CD4-positive, alpha-beta T cell treated with Interleukin-4 for 4 hours (primary cell): ENCODE measurements around the gene BMP8A.
"Not testable (repeated sequence)": the region's sequence is repeated elsewhere in the genome, so short reads cannot be mapped to it uniquely, and the experiment has no call there.

ENCODE experiments used
- DNase-seq: peaks from one replicate; pipeline ENCODE4 v3.0.0-alpha.2; 2020

The BMP8A gene

DNA sequence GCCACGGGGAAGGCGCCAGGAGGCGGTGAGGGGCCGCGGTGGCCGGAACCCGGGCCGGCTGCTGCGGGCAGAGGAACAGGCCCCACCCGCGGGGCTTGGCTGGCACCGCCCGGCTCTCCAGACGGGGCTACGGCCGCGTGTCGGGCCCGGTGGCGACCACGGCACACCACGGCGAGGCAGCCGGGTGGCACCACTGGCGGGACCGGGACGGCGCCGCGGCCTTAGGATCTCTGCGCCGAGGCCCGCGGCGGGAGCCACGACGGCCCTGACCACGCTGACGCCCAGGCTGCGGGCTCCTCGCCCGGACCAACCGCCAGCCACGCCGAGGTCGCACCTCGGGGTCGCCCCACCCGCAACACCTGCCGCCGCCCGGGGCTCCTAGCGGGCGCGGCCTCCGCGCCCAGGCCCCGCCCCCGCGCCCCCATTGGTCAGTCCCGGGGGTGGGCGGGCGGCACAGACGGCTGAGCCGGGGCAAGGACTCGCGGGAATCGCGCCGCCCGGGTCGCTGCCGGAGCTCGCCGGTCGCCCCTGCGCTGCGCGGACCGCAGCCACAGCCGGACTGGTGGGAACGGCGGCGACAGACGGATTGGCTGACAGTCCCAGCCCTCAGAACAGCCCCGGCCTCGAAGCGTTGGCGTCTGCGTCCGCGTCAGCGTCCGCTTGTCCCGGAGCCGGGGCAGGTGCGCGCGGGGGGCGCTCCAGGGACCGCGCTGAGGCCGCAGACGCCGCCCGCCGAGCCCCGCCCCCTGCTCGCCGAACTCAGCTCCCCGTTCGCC is at the start of gene BMP8A:
TSS of gene BMP8A (plus strand) at position 491 of the 776 bp plus-strand sequence. CDS start 356 bp downstream, outside the sequence.
- peak; percentile 58 for DNase-seq

DNA sequence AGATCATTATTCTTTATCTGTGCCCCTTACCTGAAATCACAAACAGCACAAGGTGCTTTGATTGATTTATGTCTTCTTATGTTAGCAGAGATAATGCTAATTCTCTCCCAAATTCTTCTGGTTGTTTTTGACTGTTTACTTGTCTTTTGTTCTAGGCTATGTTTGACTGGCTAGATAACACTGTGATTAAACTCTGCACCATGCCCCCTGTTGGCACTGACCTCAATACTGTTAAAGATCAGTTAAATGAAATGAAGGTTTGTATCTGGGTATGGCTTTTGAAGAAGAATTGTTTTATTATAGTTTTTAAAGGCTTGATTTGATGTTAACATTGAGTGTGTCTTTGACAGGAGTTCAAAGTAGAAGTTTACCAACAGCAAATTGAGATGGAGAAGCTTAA is 49.6 kb upstream of the BMP8A start:
- no peak for DNase-seq

DNA sequence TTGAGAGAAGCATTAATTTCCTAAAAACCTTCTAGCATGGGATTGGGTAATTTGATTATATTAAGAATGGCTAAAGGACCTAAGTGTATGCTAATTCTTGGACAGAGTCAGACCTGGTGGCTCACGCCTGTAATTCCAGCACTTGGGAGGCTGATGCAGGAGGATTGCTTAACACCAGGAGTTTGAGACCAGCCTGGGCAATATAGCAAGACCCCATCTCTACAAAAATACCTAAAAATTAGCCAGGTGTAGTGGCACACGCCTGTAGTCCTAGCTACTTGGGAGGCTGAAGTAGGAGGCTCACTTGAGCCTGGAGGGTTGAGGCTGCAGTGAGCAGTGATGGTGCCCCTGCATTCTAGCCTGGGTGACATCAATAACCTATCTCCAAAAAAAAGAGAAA is 45.9 kb upstream of the BMP8A start:
- DNase-seq, result no peak

DNA sequence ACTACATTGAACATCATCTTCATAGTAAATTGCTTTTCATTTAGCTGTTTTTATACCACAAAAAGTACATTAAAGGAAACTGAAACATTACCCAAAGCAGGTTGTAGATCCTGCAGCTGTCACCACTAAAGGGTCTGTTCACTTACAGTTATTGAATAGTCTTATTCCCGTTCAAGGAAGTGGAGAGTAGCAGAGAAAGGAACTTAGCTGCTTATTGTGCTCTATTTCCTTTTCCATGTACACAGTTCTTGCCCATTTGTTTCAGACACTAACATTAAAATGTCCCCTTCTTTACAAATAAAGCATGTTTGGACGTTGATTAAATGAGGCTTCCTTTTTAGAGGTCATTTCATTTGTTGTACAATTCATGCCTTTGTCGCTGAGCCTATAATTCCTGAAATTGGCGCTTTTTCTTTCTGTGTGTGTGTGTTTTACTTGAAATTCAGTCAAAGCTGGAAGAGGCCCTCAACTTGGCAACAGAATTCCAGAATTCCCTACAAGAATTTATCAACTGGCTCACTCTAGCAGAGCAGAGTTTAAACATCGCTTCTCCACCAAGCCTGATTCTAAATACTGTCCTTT is 44.4 kb upstream of the BMP8A start:
- DNase-seq, result no peak

DNA sequence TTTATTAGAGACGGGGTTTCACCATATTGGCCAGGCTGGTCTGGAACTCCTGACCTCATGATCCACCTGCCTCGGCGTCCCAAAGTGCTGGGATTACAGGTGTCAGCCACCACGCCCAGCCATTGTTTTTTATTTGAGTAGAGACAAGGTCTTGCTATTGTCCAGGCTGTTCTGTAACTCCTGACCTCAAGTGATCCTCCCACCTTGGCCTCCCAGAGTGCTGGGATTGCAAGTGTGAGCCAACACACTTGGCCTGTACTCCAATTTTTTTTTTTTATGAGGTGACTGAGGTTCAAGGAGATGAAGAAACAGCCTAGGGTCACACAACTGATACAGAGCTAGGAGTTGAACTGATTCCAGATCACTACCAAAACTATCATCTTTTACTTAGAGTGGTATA is 41.4 kb upstream of the BMP8A start:
- not testable (repeated sequence) for DNase-seq

GRCh38 chr1:39450956-39451606 is 40.4 kb upstream of the BMP8A start:
- DNase-seq, result no peak

GRCh38 chr1:39452081-39452480 is 39.4 kb upstream of the BMP8A start:
- no peak for DNase-seq

- no peak for DNase-seq
These were observed 38.9 kb upstream of the BMP8A start for GRCh38 chr1:39452540-39452939.

DNA sequence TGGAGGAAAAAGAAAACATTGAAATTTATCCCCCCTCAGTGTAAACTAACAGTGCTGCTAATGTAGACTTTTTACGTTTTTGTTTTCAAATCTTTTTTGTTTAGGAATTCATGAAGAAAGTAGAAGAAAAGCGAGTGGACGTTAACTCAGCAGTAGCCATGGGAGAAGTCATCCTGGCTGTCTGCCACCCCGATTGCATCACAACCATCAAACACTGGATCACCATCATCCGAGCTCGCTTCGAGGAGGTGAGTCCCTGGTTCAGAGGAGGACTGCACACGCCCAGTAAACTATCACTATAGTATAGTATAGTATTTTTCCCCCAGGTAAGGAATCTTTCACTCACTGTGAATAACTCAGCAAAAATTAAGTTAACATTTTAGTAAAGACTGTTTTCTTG is 37.8 kb upstream of the BMP8A start:
- DNase-seq, result no peak

DNA sequence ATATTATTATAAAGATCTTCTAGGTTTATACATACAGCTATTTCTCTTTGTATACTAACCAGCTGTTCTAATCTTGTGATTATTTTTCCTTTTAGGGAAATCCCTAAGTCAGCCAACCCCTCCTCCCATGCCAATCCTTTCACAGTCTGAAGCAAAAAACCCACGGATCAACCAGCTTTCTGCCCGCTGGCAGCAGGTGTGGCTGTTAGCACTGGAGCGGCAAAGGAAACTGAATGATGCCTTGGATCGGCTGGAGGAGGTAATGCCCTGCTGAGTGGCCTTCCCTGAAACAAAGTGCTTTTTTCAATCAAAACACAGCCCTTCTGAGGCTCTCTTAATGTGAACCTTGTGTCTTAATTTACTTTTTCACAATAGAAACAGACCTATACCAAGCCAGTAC is 32.4 kb upstream of the BMP8A start:
- DNase-seq, result no peak

DNA sequence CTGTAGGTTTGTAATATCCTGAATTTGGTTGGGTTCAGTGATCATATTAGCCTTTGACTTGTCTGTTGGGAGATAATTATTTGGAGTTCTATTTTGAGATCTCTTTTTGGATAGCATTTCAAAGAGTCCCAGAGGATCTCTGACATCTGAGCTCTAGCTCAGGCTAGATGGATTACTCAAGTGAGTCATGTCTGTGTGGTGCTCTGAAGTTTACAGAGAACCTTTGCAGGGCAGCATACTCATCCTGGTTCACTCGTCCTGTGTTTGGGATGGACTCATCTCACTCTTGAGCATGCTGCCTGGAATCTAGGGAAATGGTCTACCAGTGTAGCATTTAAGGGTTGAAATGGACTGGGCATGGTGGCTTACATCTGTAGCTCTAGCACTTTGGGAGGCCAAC is 29.4 kb upstream of the BMP8A start:
- no peak for DNase-seq

GRCh38 chr1:39466413-39467107 is 24.9 kb upstream of the BMP8A start:
- no peak for DNase-seq

DNA sequence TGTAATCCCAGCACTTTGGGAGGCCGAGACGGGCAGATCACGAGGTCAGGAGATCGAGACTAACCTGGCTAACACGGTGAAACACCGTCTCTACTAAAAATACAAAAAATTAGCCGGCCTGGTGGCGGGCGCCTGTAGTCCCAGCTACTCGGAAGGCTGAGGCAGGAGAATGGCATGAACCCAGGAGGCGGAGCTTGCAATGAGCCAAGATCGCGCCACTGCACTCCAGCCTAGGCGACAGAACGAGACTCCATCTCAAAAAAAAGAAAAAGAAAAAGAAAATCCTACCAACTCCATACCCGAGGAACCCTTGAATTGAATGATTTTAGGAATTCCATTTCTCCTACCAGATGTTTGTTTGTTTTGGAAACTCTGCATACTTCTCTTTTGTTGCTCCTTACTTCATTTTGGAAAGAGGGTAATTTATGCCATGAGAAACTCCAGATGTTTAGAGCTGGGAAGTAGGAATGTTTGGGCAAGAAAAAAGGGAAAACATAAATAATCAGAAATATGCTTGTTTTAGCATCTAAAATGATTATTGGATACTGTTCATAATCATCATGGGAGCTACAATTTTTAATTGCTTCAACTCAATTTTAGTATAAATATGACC is 24.2 kb upstream of the BMP8A start:
- DNase-seq, result not testable (repeated sequence)

- no peak for DNase-seq
These were observed 22.3 kb upstream of the BMP8A start for GRCh38 chr1:39469150-39469549.

GRCh38 chr1:39470040-39470439 is 21.4 kb upstream of the BMP8A start:
- DNase-seq, result no peak

DNA sequence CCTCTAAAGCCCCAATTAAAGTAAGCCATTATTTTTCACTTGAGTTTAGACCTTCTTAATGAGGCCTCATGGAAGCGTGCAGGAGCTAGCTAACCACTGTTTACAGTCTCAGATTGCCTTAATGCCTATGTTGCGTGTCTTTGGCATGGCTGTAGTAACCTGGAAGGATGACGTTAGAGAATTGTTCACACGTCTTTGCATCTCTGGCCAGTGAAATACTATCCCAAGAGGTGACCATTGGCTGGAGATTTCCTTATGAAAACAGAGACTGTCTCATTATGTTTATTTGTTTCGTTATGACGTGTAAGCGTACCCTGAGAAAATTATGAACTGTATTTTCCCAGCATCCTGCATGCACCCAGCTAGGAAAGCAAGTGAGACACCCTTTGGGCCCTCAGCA is 18.6 kb upstream of the BMP8A start:
- no peak for DNase-seq

GRCh38 chr1:39473324-39473723 is 18.1 kb upstream of the BMP8A start:
- DNase-seq, result no peak

DNA sequence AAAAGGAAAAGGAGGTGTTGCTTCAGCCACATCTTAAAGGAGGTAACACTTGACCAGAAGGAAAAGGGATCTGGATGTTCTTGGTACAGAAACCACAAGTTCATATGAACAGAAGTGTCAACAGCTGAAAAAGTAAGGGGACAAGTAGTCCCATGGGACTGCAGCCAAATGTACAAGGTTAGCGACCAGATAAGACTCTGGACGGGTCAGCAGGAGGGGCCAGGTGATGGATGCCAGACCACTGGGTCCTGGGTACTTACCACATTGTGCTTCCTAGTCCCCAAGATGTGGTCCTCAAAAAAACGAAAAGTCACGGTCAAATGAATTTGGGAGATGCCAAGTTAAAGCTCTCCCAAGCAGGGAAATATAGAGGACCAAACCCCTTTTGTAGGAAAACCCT is 16.6 kb upstream of the BMP8A start:
- DNase-seq, result no peak

- not testable (repeated sequence) for DNase-seq
These were observed 15.9 kb upstream of the BMP8A start for GRCh38 chr1:39475551-39475950.

- DNase-seq, result no peak
These were observed 13.1 kb upstream of the BMP8A start for GRCh38 chr1:39478126-39478915.

DNA sequence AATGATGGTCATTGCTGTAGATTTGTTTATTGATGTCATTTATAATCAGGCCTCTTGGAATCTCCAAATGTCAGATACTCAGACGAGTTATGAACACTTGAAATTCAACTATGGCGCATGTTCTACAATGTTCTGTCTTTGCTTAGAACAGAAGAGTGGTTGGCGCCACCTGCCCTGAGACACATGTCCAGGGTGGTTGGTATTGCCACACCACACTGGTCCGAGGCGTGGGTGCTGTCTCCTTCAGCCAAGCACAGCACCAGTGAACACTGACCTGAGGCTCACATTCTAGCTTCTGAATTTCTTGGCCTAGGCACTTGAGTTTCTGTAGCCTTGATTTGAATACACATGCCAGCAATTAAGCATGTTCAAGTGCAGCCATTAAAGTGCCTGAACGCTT is 10.1 kb upstream of the BMP8A start:
- DNase-seq, result no peak

DNA sequence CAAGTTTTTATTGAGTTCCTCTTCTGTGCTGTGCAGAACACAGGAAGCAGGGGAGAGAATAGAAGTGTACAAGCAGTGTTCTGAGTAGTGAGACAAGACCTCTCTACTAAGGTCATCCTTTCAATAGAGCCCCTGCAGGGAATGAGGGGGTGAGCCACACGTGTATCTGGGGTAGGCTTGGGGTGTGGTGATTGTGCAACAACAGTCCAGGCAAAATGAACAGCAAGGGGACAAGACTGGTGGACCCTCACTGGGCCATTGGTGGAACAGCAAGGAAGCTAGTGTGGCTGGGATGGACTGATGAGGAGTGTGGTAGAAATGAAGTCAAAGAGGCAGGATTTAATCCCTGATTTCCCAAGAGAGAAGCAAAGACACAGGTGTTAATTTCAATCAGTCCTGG is 8.2 kb upstream of the BMP8A start:
- DNase-seq, result no peak
